H9 (cell line): ENCODE data around the gene ARID1B. TPM values are rescaled to one million over a fixed set of nuclear protein-coding genes. Genes with fewer than 3 reads are reported as not detected.

Experiments
- DNase-seq: peaks from one replicate; pipeline ENCODE4 v3.0.0-alpha.2; 2017
- H2AFZ ChIP-seq: one replicate; pipeline ENCODE4 v1.6.1; 2013; ENCODE audit warnings: mild to moderate bottlenecking, low read length, control low read depth, moderate library complexity
- H2AK5ac ChIP-seq: 2 replicates; pipeline ENCODE4 v1.6.1; 2013; ENCODE audit warnings: low read length, control low read depth, mixed read lengths; ENCODE audit not compliant: insufficient read length
- H2BK120ac ChIP-seq: one replicate; pipeline ENCODE4 v1.6.1; 2013; ENCODE audit warnings: low read depth, mild to moderate bottlenecking, low read length, control low read depth, inconsistent platforms; ENCODE audit not compliant: poor library complexity, severe bottlenecking
- H2BK12ac ChIP-seq: 2 replicates; pipeline ENCODE4 v1.6.1; 2013; ENCODE audit warnings: low read length, control low read depth, mixed read lengths, low read depth; ENCODE audit not compliant: insufficient read length
- H2BK15ac ChIP-seq: 2 replicates; pipeline ENCODE4 v1.6.1; 2013; ENCODE audit warnings: low read depth, low read length, control low read depth
- H2BK20ac ChIP-seq: one replicate; pipeline ENCODE4 v1.6.1; 2013; ENCODE audit warnings: low read depth, mild to moderate bottlenecking, low read length, control low read depth, inconsistent platforms; ENCODE audit not compliant: poor library complexity, severe bottlenecking
- H2BK5ac ChIP-seq: 2 replicates; pipeline ENCODE4 v1.6.1; 2013; ENCODE audit warnings: low read length, control low read depth, mixed read lengths; ENCODE audit not compliant: insufficient read length
- H3K14ac ChIP-seq: 2 replicates; pipeline ENCODE4 v1.6.1; 2013; ENCODE audit warnings: low read length, control low read depth; ENCODE audit not compliant: insufficient read depth
- H3K18ac ChIP-seq: 2 replicates; pipeline ENCODE4 v1.6.1; 2013; ENCODE audit warnings: low read depth, mild to moderate bottlenecking, mixed read lengths, low read length, control low read depth; ENCODE audit not compliant: insufficient read length
- H3K23ac ChIP-seq: 2 replicates; pipeline ENCODE4 v1.6.1; 2013; ENCODE audit warnings: low read length, control low read depth, mixed read lengths, low read depth; ENCODE audit not compliant: insufficient read length
- H3K23me2 ChIP-seq: 2 replicates; pipeline ENCODE4 v1.6.1; 2013; ENCODE audit warnings: low read depth, mild to moderate bottlenecking, mixed read lengths, low read length, control low read depth; ENCODE audit not compliant: insufficient read length, poor library complexity, severe bottlenecking
- H3K27ac ChIP-seq: 2 replicates; pipeline ENCODE4 v1.5.1; 2013; ENCODE audit warnings: low read length, control low read depth, mixed read lengths, low read depth; ENCODE audit not compliant: insufficient read length
- H3K27me3 ChIP-seq: 2 replicates; pipeline ENCODE4 v1.6.1; 2013; ENCODE audit warnings: low read length, control low read depth, inconsistent platforms; ENCODE audit not compliant: insufficient read depth
- H3K4ac ChIP-seq: 2 replicates; pipeline ENCODE4 v1.6.1; 2013; ENCODE audit warnings: low read depth, mild to moderate bottlenecking, control low read depth, inconsistent platforms, low read length, moderate library complexity
- H3K4me1 ChIP-seq: 2 replicates; pipeline ENCODE4 v1.6.1; 2013; ENCODE audit warnings: low read length, control low read depth, inconsistent platforms; ENCODE audit not compliant: insufficient read depth
- H3K4me2 ChIP-seq: 2 replicates; pipeline ENCODE4 v1.6.1; 2013; ENCODE audit warnings: low read length, control low read depth, mixed read lengths; ENCODE audit not compliant: insufficient read length, insufficient read depth
- H3K56ac ChIP-seq: 2 replicates; pipeline ENCODE4 v1.6.1; 2013; ENCODE audit warnings: low read depth, mild to moderate bottlenecking, mixed read lengths, low read length, control low read depth; ENCODE audit not compliant: insufficient read length
- H3K79me1 ChIP-seq: 2 replicates; pipeline ENCODE4 v1.6.1; 2013; ENCODE audit warnings: low read depth, mild to moderate bottlenecking, moderate library complexity, low read length, control low read depth, inconsistent platforms; ENCODE audit not compliant: insufficient read depth, poor library complexity, severe bottlenecking
- H3K79me2 ChIP-seq: 2 replicates; pipeline ENCODE4 v1.6.1; 2013; ENCODE audit warnings: low read length, control low read depth, inconsistent platforms; ENCODE audit not compliant: insufficient read depth
- H3K9ac ChIP-seq: 2 replicates; pipeline ENCODE4 v1.6.1; 2013; ENCODE audit warnings: low read length, control low read depth, mixed read lengths; ENCODE audit not compliant: insufficient read length; ENCODE audit errors: extremely low read depth
- H3K9me3 ChIP-seq: one replicate; pipeline ENCODE4 v1.6.1; 2013; ENCODE audit warnings: low read depth, low read length, inconsistent platforms; ENCODE audit not compliant: control insufficient read depth
- H3T11ph ChIP-seq: one replicate; pipeline ENCODE4 v1.6.1; 2013; ENCODE audit warnings: mild to moderate bottlenecking, low read length, control low read depth, inconsistent platforms
- H4K20me1 ChIP-seq: one replicate; pipeline ENCODE4 v1.6.1; 2013; ENCODE audit not compliant: control insufficient read depth, insufficient read length, insufficient read depth
- H4K5ac ChIP-seq: 2 replicates; pipeline ENCODE4 v1.6.1; 2013; ENCODE audit warnings: low read depth, mild to moderate bottlenecking, mixed read lengths, low read length, control low read depth; ENCODE audit not compliant: insufficient read length
- H4K8ac ChIP-seq: replicated peaks from 2 replicates; pipeline ENCODE4 v1.6.1; 2013; ENCODE audit warnings: low read length, control low read depth, mixed read lengths, low read depth; ENCODE audit not compliant: insufficient read length
- H4K91ac ChIP-seq: 2 replicates; pipeline ENCODE4 v1.6.1; 2013; ENCODE audit warnings: low read depth, mild to moderate bottlenecking, moderate library complexity, mixed read lengths, low read length, control low read depth; ENCODE audit not compliant: insufficient read length
- H3K27ac Mint-ChIP-seq, 3 experiments: 2 replicates in 2 of 3; 3 replicates in 1 of 3; pipeline ENCODE4 v1.8.0; 2020 to 2021; ENCODE audit warnings: mixed read lengths in 3 of 3, mild to moderate bottlenecking in 1 of 3, moderate library complexity in 1 of 3
- H3K27me3 Mint-ChIP-seq: 2 replicates; pipeline ENCODE4 v1.8.0; 2021; ENCODE audit warnings: low read depth, mild to moderate bottlenecking, moderate library complexity, mixed read lengths
- H3K36me3 Mint-ChIP-seq, 3 experiments: 2 replicates in 2 of 3; 3 replicates in 1 of 3; pipeline ENCODE4 v1.8.0; 2020 to 2021; ENCODE audit warnings: low read depth in 3 of 3, mixed read lengths in 3 of 3; ENCODE audit not compliant: insufficient read depth in 1 of 3
- H3K4me1 Mint-ChIP-seq, 2 experiments: 2 replicates each; pipeline ENCODE4 v1.8.0; 2020; ENCODE audit warnings: mixed read lengths in 2 of 2
- H3K4me3 Mint-ChIP-seq, 2 experiments: 2 replicates in 1 of 2; 3 replicates in 1 of 2; pipeline ENCODE4 v1.8.0; 2020 to 2021; ENCODE audit warnings: mild to moderate bottlenecking in 2 of 2, mixed read lengths in 2 of 2, moderate library complexity in 1 of 2
- H3K9me3 Mint-ChIP-seq, 2 experiments: 2 replicates in 1 of 2; 3 replicates in 1 of 2; pipeline ENCODE4 v1.8.0; 2020; ENCODE audit warnings: mild to moderate bottlenecking in 2 of 2, mixed read lengths in 2 of 2, moderate library complexity in 1 of 2
- CTCF ChIP-seq: fragments of 200-600 bp; sonication (generic); conservative IDR thresholded peaks from 3 replicates; pipeline ENCODE4 v1.8.0; 2021; ENCODE audit warnings: antibody characterized with exemption, mild to moderate bottlenecking
- WGBS: extraction: QIAGEN DNeasy Blood & Tissue Kit; methylation state at CpG from one replicate; pipeline ENCODE4 v1.1.7; 2013; ENCODE audit warnings: missing lambda C conversion rate, low lambda C conversion rate, mixed read lengths; ENCODE audit not compliant: insufficient read length; ENCODE audit errors: extremely low coverage; 5-methylcytosine and 5-hydroxymethylcytosine counted together
- total RNA-seq: library from RNA; stranded (reverse); gene quantifications from 2 replicates; pipeline ENCODE4 v1.2.1, GENCODE V29; 2021

The ARID1B gene
- total RNA-seq, 1 experiment from 2014 or later, result 88.2 TPM

GRCh38 chr6:156972145-156972544, 195.0 kb downstream of the ARID1B start:
- no peak overlapping the region for H2BK12ac ChIP-seq
- no peak overlapping the region for H3K4me2 ChIP-seq
- Mint-ChIP-seq H3K4me3 (no peak overlapping the region), H3K36me3 (no peaks in the 10 kb centered on the region), H3K9me3 (no peaks in the 10 kb centered on the region), H3K27ac (no peak overlapping the region), H3K27me3 (no peaks in the 10 kb centered on the region), H3K4me1 (peaks cover 60 to 62% of the 10 kb centered on the region in 2 experiments)
- peaks cover 8% of the 10 kb centered on the region; the same call in 1 of the 2 replicates for H3K4me1 ChIP-seq
- H2BK20ac ChIP-seq, result no peak overlapping the region
- H2BK15ac ChIP-seq, result no peak overlapping the region
- no peak overlapping the region for H4K91ac ChIP-seq
- no peaks in the 10 kb centered on the region for H3K9me3 ChIP-seq
- H2AFZ ChIP-seq, result no peak overlapping the region
- no peak overlapping the region for H3K56ac ChIP-seq
- no peak overlapping the region for H3K4ac ChIP-seq
- H3K23ac ChIP-seq, result no peak overlapping the region
- H3K27me3 ChIP-seq, result no peaks in the 10 kb centered on the region
- H3K79me1 ChIP-seq, result peaks cover 4% of the 10 kb centered on the region
- no peak overlapping the region for H3T11ph ChIP-seq
- H3K23me2 ChIP-seq, result no peaks in the 10 kb centered on the region
- H4K20me1 ChIP-seq, result no peaks in the 10 kb centered on the region
- H2BK5ac ChIP-seq, result no peak overlapping the region
- DNase-seq, result no peak
- no peak overlapping the region for H4K5ac ChIP-seq
- H3K18ac ChIP-seq, result no peak overlapping the region
- H4K8ac ChIP-seq, result no peak overlapping the region
- H2AK5ac ChIP-seq, result no peak overlapping the region
- no peak overlapping the region for H3K27ac ChIP-seq
- peaks cover 6% of the 10 kb centered on the region; the same call in 1 of the 2 replicates for H3K79me2 ChIP-seq
- WGBS, result no CpG with 5 or more reads among the region's 3 CpGs
- H2BK120ac ChIP-seq, result no peak overlapping the region
- H3K14ac ChIP-seq, result no peak overlapping the region
- no peak for TF ChIP-seq CTCF
- no peak overlapping the region for H3K9ac ChIP-seq
